ENCODE measurements around the gene SOX15. TPM values are rescaled to one million over a fixed set of nuclear protein-coding genes. Genes with fewer than 3 reads are reported as not detected.
A peak's percentile ranks its signal among the peaks of the same experiment; 100 is the strongest.

SOX15 gene
- total and polyA plus RNA-seq, 2 of the 13 experiments (the other 11 are each of a cell fraction or from before 2014, with no cell fraction given), result 0.07 to 0.18 TPM

GRCh38 chr17:7583253-7584109, 6.4 kb downstream of the SOX15 start, which contains the start of gene MPDU1 (continued):
- no peak for TF ChIP-seq FOXM1 (CRISPR knock-in tag; IDR thresholded peaks at IDR 0.05)
- TF ChIP-seq ZNF460 (CRISPR knock-in tag; IDR thresholded peaks at IDR 0.05; ENCODE audit: borderline replicate concordance), result no peak
- peak; percentile 66; the same call in 1 of the 2 replicates for TF ChIP-seq NR2C2 (CRISPR knock-in tag; IDR thresholded peaks at IDR 0.05; ENCODE audit: borderline replicate concordance)
- no peak for TF ChIP-seq ZSCAN12 (CRISPR knock-in tag; IDR thresholded peaks at IDR 0.05)
- TF ChIP-seq HNF1B (CRISPR knock-in tag; IDR thresholded peaks at IDR 0.05), result peak; percentile 80
- TF ChIP-seq NRL (CRISPR knock-in tag; IDR thresholded peaks at IDR 0.05; ENCODE audit: borderline replicate concordance), result no peak; the same call in 1 of the 2 replicates
- no peak; the same call in none of the 2 replicates for TF ChIP-seq SIN3B (IDR thresholded peaks at IDR 0.05; ENCODE audit: low read length)
- no peak for TF ChIP-seq TCF7L2 (IDR thresholded peaks at IDR 0.05; ENCODE audit: low read depth, low read length)
- TF ChIP-seq FOXK1 (CRISPR knock-in tag; IDR thresholded peaks at IDR 0.05; ENCODE audit: borderline replicate concordance, low read depth), result peak; percentile 68; the same call in 1 of the 2 replicates
- peak; percentile 46; the same call in 1 of the 2 replicates for TF ChIP-seq ARID5B (CRISPR knock-in tag; IDR thresholded peaks at IDR 0.05)
- no peak for TF ChIP-seq ZNF672 (CRISPR knock-in tag; IDR thresholded peaks at IDR 0.05)
- TF ChIP-seq ZBTB7A (CRISPR knock-in tag; IDR thresholded peaks at IDR 0.05), result peak; percentile 66
- 0 out of 2 replicates have a peak, but pooled peaks have one; percentile 4 for TF ChIP-seq MLX (CRISPR knock-in tag; IDR thresholded peaks at IDR 0.05)
- peak; percentile 79 for TF ChIP-seq ZFX (CRISPR knock-in tag; IDR thresholded peaks at IDR 0.05; ENCODE audit: low read depth)
- no peak; the same call in 1 of the 2 replicates for TF ChIP-seq AHR (CRISPR knock-in tag; IDR thresholded peaks at IDR 0.05)
- no peak for TF ChIP-seq DMTF1 (CRISPR knock-in tag; IDR thresholded peaks at IDR 0.05)
- no peak for TF ChIP-seq ZBTB3 (CRISPR knock-in tag; IDR thresholded peaks at IDR 0.05; ENCODE audit: borderline replicate concordance, low read depth)
- peak; percentile 94; the same call in 1 of the 2 replicates for TF ChIP-seq DMAP1 (CRISPR knock-in tag; IDR thresholded peaks at IDR 0.05)
- no peak for TF ChIP-seq REL (CRISPR knock-in tag; conservative IDR thresholded peaks at IDR 0.05)
- peak; percentile 28 for TF ChIP-seq ZKSCAN8 (CRISPR knock-in tag; IDR thresholded peaks at IDR 0.05; ENCODE audit: borderline replicate concordance)
- TF ChIP-seq ATAD3A (CRISPR knock-in tag; IDR thresholded peaks at IDR 0.05), result no peak

All from HepG2 (cell line).